Activated CD4-positive, alpha-beta T cell treated with anti-CD3 and anti-CD28 coated beads, Interleukin-2, amount 50 U/mL, for 16 hours (primary cell): ENCODE results near the gene PLB1.

Experiments used
- DNase-seq: peaks from one replicate; pipeline ENCODE4 v3.0.0-alpha.2; 2020

Gene PLB1

GRCh38 chr2:28495551-28496250 lies at the start of gene PLB1:
TSS of gene PLB1 (plus strand) at chr2:28496060. CDS start at chr2:28496115, 55 bp downstream.
- DNase-seq: no peak

- no peak for DNase-seq
Observed at GRCh38 chr2:28446531-28446930, 49.3 kb upstream of the PLB1 start.

GRCh38 chr2:28447086-28447485 lies 48.8 kb upstream of the PLB1 start:
- DNase-seq: no peak

- DNase-seq: peak; percentile 62
Observed at GRCh38 chr2:28447943-28448792, 47.7 kb upstream of the PLB1 start.

GRCh38 chr2:28448793-28449100 lies 47.1 kb upstream of the PLB1 start:
- no peak for DNase-seq

- no peak for DNase-seq
Observed at GRCh38 chr2:28449126-28449487, 46.8 kb upstream of the PLB1 start.

GRCh38 chr2:28449488-28450395 lies 46.1 kb upstream of the PLB1 start:
- DNase-seq: peak; percentile 92

- DNase-seq: no peak
Observed at GRCh38 chr2:28450901-28451565, 44.8 kb upstream of the PLB1 start.

GRCh38 chr2:28451793-28452533 lies 43.9 kb upstream of the PLB1 start:
- DNase-seq: no peak

GRCh38 chr2:28452534-28453081 lies 43.3 kb upstream of the PLB1 start:
- peak; percentile 81 for DNase-seq

- DNase-seq: no peak
Observed at GRCh38 chr2:28453396-28453795, 42.5 kb upstream of the PLB1 start.

GRCh38 chr2:28454016-28454930 lies 41.6 kb upstream of the PLB1 start:
- no peak for DNase-seq

GRCh38 chr2:28457237-28457636 lies 38.6 kb upstream of the PLB1 start:
- DNase-seq: no peak

- no peak for DNase-seq
Observed at GRCh38 chr2:28461056-28461455, 34.8 kb upstream of the PLB1 start.

- no peak for DNase-seq
Observed at GRCh38 chr2:28462122-28462521, 33.7 kb upstream of the PLB1 start.

- no peak for DNase-seq
Observed at GRCh38 chr2:28463211-28463816, 32.5 kb upstream of the PLB1 start.

- no peak for DNase-seq
Observed at GRCh38 chr2:28463893-28464292, 32.0 kb upstream of the PLB1 start.

GRCh38 chr2:28465148-28465885 lies 30.5 kb upstream of the PLB1 start:
- DNase-seq: peak; percentile 60

- DNase-seq: no peak
Observed at GRCh38 chr2:28469304-28469703, 26.6 kb upstream of the PLB1 start.
